Activated CD4-positive, alpha-beta T cell treated with anti-CD3 and anti-CD28 coated beads, Interleukin-2, amount 50 U/mL, for 4 hours (primary cell): ENCODE data around the gene TPD52L1.

Source experiments
- DNase-seq, 2 experiments: peaks; one replicate each; pipeline ENCODE4 v3.0.0-alpha.2; 2020

Gene TPD52L1

GRCh38 chr6:125312478-125312877 lies 158.9 kb downstream of the TPD52L1 start:
- no peak for DNase-seq

GRCh38 chr6:125312950-125313349 lies 159.4 kb downstream of the TPD52L1 start:
- no peak for DNase-seq
